Mesenteric fat pad (tissue), 1 donor: ENCODE measurements around the gene SH3BP2. TPM values are rescaled to one million over a fixed set of nuclear protein-coding genes. Genes with fewer than 3 reads are reported as not detected.
A peak's percentile ranks its signal among the peaks of the same experiment; 100 is the strongest.

ENCODE experiments used
- DNase-seq: peaks from one replicate; pipeline ENCODE4 v3.0.0-alpha.2; 2020; ENCODE audit warnings: low spot score
- total RNA-seq: library from RNA; stranded (reverse); fragmentation: NEBNext Ultra II Directional; extraction: Animal tissue kit (Norgen Biotek cat#: 25700); gene quantifications from one replicate; pipeline ENCODE4 v1.2.1, GENCODE V29; 2021
- donor health status: DM: yes; HTN: yes; CAD: no.

Gene SH3BP2
- total RNA-seq, 1 donor from 2014 or later, result 63.9 TPM

- DNase-seq, result no peak
Measured at GRCh38 chr4:2817701-2818350, 24.9 kb downstream of the SH3BP2 start.

- no peak for DNase-seq
Measured at GRCh38 chr4:2818351-2818939, 25.6 kb downstream of the SH3BP2 start.

DNA sequence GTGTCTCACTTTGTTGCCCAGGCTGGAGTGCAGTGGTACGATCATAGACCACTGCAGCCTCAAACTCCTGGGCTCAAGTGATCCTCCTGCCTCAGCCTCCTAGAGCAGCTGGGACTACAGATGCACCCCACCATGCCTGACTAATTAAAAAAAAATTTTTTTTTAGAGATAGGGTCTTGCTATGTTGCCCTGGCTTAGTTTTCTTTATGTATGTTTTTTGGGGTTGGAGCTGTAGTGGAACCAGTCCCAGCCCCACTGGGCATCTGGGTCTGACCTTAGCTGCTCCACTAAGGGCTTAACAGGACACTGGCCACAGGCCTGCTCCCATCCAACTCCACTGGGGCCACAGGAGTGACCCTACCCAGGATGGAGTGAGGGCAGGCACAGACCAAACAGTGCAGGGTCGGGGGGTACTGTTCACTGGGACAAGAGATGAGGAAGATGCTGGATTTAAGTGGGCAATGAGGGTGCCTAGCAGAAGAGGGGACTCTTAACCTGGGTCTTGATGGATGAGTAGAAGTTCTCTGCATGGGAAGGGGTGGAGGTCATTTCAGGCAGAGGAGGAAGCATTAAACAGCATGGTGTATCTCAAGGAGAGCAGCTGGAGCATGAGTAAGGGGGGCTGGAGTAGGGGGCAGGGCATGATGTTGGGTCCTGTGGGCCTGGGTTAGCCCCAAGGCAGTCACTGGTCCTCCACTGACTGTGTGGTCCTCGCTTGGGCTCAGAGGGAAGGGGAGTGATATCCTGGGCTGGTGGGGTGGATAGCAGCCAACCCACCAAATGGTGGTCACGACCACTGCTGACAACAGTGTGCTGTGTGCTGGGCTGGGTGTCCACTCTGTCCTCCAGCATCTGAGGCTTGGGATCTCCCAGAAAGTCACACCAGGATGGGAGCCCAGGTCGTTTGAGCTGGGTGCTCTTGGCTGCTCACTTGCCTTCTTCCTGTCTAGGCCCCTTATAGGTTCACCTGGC lies 26.6 kb downstream of the SH3BP2 start:
- no peak for DNase-seq

GRCh38 chr4:2820216-2820982 lies 27.5 kb downstream of the SH3BP2 start:
- DNase-seq, result no peak

DNA sequence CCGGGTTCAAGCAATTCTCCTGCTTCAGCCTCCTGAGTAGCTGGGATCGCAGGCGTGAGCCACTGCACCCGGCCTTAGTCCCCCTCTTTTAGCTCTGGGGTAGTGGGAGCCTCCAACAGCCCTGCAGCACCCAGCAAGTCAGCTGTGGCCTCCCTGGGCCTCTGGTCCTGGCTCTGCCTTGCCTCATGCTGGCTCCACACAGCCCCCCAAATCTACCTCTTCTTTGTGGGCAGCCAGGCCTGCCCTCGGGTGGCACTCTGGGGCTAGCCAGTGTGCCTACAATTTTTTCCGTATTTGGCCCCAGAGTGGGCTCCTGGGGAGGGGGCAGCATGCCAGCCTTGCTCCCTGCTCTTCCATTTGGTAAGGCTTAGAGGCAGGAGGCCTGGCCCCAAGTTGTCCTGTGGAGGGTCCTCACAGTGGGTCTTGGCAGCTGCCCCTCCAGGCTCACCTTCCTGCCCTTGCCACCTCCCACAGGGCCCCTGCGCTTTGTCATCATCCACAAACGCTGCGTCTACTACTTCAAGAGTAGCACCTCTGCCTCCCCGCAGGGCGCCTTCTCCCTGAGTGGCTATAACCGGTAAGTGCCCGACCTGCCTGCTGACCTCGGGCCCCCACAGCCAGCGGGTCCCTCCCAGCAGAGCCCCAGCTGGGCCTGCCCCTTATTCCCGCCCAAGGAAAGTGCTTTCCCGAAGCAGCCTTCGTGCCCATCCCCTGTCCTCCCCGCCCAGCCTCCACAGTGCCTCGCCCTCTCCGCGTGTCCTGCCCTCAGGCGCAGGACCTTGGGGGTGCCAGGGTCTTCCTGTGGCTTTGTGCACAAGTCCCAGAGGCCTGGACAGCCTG lies 29.8 kb downstream of the SH3BP2 start:
- DNase-seq, result no peak

DNA sequence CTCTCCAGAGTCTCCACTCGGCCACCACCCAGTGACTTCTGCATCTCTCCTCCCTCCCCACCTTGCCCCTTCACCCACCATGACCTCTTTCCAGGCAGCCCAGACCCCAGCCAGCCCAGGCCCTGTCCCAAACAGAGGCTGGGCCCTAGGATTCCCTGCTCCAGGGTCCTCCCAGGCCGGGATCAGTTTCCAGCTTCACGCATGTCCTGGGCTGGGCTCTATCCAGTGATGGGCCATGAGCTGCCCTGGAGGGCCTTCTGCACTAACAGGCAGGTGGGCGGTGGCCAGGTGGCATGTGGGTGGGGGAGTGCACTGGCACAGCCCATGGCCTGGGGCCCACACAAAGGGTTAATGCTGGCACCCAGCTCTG lies 30.4 kb downstream of the SH3BP2 start:
- no peak for DNase-seq

DNA sequence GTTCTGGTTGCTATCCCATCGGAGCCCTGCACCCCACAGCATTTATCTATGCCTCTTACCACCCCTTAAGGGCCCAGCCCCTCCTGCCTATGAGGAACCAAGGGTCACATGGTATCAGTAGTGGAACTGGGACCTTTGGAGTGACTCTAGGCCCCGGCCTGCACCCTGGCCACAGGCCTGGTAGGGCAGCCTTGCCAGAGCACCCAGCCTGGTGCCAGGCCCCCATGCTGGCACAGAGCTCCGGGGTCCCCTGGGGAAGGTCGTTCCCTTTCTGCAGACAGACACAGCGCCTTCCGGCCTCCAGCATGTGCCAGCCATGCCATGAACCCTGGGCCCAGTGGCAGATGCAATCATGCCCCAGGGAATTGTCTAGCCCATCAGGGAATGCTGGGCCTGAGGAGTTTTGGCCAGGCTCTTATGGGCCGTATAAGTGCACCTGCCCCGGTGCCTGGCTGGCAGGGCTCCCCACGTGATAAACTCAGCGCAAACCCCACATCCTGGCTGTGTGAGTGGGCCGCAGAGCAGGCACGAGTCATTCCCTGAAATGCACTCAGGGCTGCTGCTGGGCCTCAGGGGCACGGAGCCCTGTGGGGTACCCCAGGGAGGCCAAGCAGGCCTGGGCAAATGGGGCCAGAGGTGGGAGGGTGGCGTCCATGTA lies 30.9 kb downstream of the SH3BP2 start:
- DNase-seq, result peak; percentile 86

GRCh38 chr4:2824329-2824835 lies 31.5 kb downstream of the SH3BP2 start:
- peak; percentile 88 for DNase-seq

DNA sequence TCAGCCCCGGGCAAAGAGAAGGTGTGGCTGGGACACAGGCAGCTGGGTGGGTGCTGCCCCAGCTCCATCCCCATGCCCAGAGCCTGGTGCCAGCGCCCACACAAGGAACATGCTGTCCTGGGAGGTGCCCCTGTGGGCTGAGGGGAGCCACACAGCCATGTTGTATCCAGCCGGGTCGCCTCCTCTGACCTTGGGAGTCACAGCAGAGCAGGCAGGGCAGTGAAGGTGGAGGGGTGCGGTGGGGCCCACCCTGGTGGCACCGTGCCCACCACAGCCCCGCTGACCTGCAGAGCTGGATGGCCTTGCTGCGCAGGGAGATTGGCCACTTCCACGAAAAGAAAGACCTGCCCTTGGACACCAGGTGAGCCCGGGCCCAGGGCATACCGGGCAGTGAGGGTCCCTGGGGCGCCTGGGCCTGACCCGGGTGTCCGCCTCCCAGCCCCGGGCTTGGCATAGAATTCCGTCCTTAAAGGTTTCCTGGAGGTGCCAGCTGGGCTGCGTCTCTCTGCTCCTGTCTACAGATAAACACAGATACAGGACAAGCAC lies 32.0 kb downstream of the SH3BP2 start:
- DNase-seq, result peak; percentile 80

DNA sequence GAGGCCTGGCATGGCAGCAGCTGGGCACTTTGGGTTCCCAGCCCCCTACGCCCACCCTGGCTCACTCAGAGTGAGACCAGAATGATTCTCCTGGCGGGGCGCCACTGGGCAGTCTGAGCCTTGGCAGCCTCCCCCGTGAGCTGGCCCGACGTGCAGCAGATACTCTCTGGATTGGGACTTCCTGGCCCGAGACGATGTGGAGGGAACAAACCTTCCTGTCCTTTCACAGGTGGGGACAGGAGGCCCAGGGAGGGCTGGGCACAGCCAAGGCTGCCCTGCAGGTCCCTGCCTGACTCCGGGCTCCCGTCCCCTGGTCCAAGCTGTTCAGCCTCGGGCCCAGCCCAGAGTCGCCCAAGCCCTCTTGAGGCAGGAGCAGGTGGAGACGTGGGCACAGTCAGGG lies 32.9 kb downstream of the SH3BP2 start:
- DNase-seq, result peak; percentile 81

GRCh38 chr4:2827071-2827873 lies 34.4 kb downstream of the SH3BP2 start:
- DNase-seq, result peak; percentile 79

DNA sequence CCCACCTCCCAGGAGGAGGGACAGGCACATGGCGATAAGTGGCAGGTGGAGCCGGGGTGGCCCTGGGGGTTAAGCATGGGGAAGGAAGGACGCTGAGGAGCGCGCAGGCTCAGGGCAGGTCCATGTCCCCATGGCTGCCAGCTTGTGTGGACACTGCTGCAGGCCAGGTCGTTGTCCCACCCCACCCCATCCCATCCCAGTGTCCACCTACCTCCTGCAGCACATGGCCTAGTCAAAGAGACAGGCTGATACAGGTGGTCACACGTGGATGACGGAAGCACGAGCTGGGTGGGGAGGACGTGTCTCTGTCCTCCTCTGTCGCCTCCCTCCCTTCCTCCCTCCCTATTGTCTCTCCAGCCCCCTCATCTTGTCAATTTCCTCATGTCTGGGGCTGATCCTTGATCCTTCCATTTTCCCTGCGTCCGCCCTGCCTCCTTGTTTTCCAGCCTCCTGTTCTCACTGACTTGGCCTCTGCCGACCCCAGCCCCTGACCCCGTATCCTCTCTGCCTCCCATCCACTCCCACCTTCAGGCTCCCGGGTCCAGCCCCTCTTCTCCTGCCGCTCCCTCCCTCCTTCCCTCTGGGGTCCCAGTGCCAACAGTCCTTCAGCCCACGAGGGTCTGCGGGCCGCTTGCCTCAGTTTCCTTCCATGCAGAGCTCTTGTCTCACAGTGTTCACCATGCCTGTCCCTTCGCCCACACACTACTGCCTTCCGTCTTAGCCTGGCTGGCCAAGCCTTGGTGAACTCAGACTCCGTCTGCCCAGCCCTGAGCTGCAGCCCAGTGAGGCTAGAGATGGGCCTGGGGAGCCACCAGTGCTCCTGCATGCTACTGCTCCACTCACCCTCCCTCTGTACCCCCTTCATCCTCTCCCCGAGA lies 35.2 kb downstream of the SH3BP2 start:
- peak; percentile 86 for DNase-seq

GRCh38 chr4:2828758-2829181 lies 35.9 kb downstream of the SH3BP2 start:
- DNase-seq, result no peak

- peak; percentile 84 for DNase-seq
Measured at GRCh38 chr4:2829321-2829932, 36.5 kb downstream of the SH3BP2 start.

DNA sequence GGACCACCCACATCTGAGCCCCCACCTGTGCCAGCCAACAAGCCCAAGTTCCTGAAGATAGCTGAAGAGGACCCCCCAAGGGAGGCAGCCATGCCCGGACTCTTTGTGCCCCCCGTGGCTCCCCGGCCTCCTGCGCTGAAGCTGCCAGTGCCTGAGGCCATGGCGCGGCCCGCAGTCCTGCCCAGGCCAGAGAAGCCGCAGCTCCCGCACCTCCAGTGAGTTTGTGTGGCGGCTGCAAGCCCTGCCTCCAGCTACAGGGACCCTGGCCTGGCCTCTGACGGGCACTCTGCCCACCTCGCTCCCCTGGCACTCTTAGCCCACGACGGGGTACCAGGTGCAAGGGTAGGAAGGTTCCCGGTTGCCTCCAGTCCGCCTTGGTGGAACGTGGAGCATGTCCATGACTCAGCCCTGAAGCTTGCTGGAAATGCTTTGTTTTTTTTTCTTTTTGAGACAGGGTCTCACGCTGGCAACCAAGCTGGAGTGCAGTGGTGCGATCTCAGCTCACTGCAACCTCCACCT lies 37.1 kb downstream of the SH3BP2 start:
- DNase-seq, result peak; percentile 76
